ENCODE data around the gene GOLGA3. TPM values are rescaled to one million over a fixed set of nuclear protein-coding genes. Genes with fewer than 3 reads are reported as not detected.
"Not testable (repeated sequence)": the region's sequence is repeated elsewhere in the genome, so short reads cannot be mapped to it uniquely, and the experiment has no call there.

Gene GOLGA3
- polyA plus RNA-seq (2013, experiment 1 of 2) = 6.8 TPM
- polyA plus RNA-seq (2013, experiment 2 of 2) = 7.2 TPM

- Histone ChIP-seq H4K8ac (ENCODE audit: low read depth, low read length) (peak within 1 kb of the TSS; percentile 33), H2AFZ (ENCODE audit: low read length) (peak within 1 kb of the TSS; percentile 97), H3K27me3 (ENCODE audit: control insufficient read depth in 3 of 3, insufficient read depth in 3 of 3, low read depth in 1 of 3, low read length in 3 of 3) (no peaks in the 10 kb centered on the region), H2BK120ac (ENCODE audit: low read depth, low read length) (no peak within 1 kb of the TSS), H2BK12ac (ENCODE audit: low read length) (no peak within 1 kb of the TSS), H3K14ac (ENCODE audit: low read length) (peak within 1 kb of the TSS; percentile 92), H3K4ac (ENCODE audit: low read length) (no peak within 1 kb of the TSS), H3K23ac (ENCODE audit: low read depth, low read length, poor library complexity) (peak within 1 kb of the TSS; percentile 86), H2BK5ac (ENCODE audit: low read length) (peak within 1 kb of the TSS; percentile 31), H2AK5ac (ENCODE audit: low read depth, low read length) (peak within 1 kb of the TSS; percentile 92), H3K4me2 (ENCODE audit: insufficient read depth, low read length, poor library complexity, severe bottlenecking) (peak within 1 kb of the TSS; percentile 90), H3K9ac (ENCODE audit: low read depth, low read length, poor library complexity) (peak within 1 kb of the TSS; percentile 98), H3K79me1 (ENCODE audit: low read depth, low read length) (peaks cover 14% of the 10 kb centered on the region), H3K4me1 (ENCODE audit: control insufficient read depth in 2 of 2, insufficient read depth in 1 of 2, low read depth in 1 of 2, low read length in 2 of 2) (peaks cover 2 to 4% of the 10 kb centered on the region in 2 donors), H3K27ac (replicated peaks; ENCODE audit: low read length) (peak within 1 kb of the TSS; percentile 78), H4K91ac (ENCODE audit: low read depth, low read length, poor library complexity) (peak within 1 kb of the TSS; percentile 43), H2BK15ac (ENCODE audit: low read length) (no peak within 1 kb of the TSS), H3K18ac (ENCODE audit: low read length) (peak within 1 kb of the TSS; percentile 93), H3K9me3 (replicated peaks in 1 of 2; ENCODE audit: control insufficient read depth in 2 of 2, insufficient read depth in 1 of 2, low read depth in 1 of 2, low read length in 2 of 2) (peaks cover 0 to 9% of the 10 kb centered on the region in 2 donors), H3K36me3 (replicated peaks in 1 of 2; ENCODE audit: control insufficient read depth in 2 of 2, insufficient read depth in 2 of 2, low read length in 2 of 2) (peaks cover 18 to 36% of the 10 kb centered on the region in 2 donors), H3K4me3 (ENCODE audit: low read length in 2 of 2) (peak within 1 kb of the TSS; percentile 91 to 100)
- no CpG with 5 or more reads among the region's 78 CpGs for WGBS, 2 donors (ENCODE audit: extremely low coverage in 2 of 2, insufficient read length in 2 of 2, insufficient replicate concordance in 1 of 2)
- peak; percentile 92 for DNase-seq (ENCODE audit: low spot score)
These were observed at the start of gene GOLGA3 for GRCh38 chr12:132828706-132829534. GOLGA3 (minus strand) TSS chr12:132828869; CDS start chr12:132822128, 6,741 bp downstream.

GRCh38 chr12:132874620-132875019 lies 46.0 kb upstream of the GOLGA3 start:
- not testable (repeated sequence) for H3K14ac ChIP-seq (ENCODE audit: low read length); H3K27ac ChIP-seq (replicated peaks; ENCODE audit: low read length); DNase-seq (ENCODE audit: low spot score); H3K4me1 ChIP-seq (ENCODE audit: control insufficient read depth in 2 of 2, insufficient read depth in 1 of 2, low read depth in 1 of 2, low read length in 2 of 2); H3K23ac ChIP-seq (ENCODE audit: low read depth, low read length, poor library complexity); H3K18ac ChIP-seq (ENCODE audit: low read length); H4K91ac ChIP-seq (ENCODE audit: low read depth, low read length, poor library complexity); H2BK15ac ChIP-seq (ENCODE audit: low read length); H3K27me3 ChIP-seq (ENCODE audit: control insufficient read depth in 3 of 3, insufficient read depth in 3 of 3, low read depth in 1 of 3, low read length in 3 of 3); H2AK5ac ChIP-seq (ENCODE audit: low read depth, low read length); H2BK120ac ChIP-seq (ENCODE audit: low read depth, low read length); H2BK5ac ChIP-seq (ENCODE audit: low read length); H4K8ac ChIP-seq (ENCODE audit: low read depth, low read length); H3K4ac ChIP-seq (ENCODE audit: low read length); H3K9ac ChIP-seq (ENCODE audit: low read depth, low read length, poor library complexity); H3K4me2 ChIP-seq (ENCODE audit: insufficient read depth, low read length, poor library complexity, severe bottlenecking); H3K9me3 ChIP-seq (replicated peaks in 1 of 2; ENCODE audit: control insufficient read depth in 2 of 2, insufficient read depth in 1 of 2, low read depth in 1 of 2, low read length in 2 of 2); H3K79me1 ChIP-seq (ENCODE audit: low read depth, low read length); H2AFZ ChIP-seq (ENCODE audit: low read length); H2BK12ac ChIP-seq (ENCODE audit: low read length); H3K4me3 ChIP-seq (ENCODE audit: low read length in 2 of 2)
- H3K36me3 ChIP-seq (replicated peaks in 1 of 2; ENCODE audit: control insufficient read depth in 2 of 2, insufficient read depth in 2 of 2, low read length in 2 of 2) = peaks cover 16 to 69% of the 10 kb centered on the region in 2 donors
- WGBS, 2 donors (ENCODE audit: extremely low coverage in 2 of 2, insufficient read length in 2 of 2, insufficient replicate concordance in 1 of 2) = no CpG with 5 or more reads among the region's 21 CpGs

GRCh38 chr12:132874175-132874574 lies 45.5 kb upstream of the GOLGA3 start:
- H4K8ac ChIP-seq (ENCODE audit: low read depth, low read length) = no peak overlapping the region
- peak overlapping the region in 1 of 2 donors; percentile 44 for H3K4me3 ChIP-seq (ENCODE audit: low read length in 2 of 2)
- no peak overlapping the region for H4K91ac ChIP-seq (ENCODE audit: low read depth, low read length, poor library complexity)
- H3K4ac ChIP-seq (ENCODE audit: low read length) = no peak overlapping the region
- DNase-seq (ENCODE audit: low spot score) = no peak
- no CpG with 5 or more reads among the region's 11 CpGs for WGBS, 2 donors (ENCODE audit: extremely low coverage in 2 of 2, insufficient read length in 2 of 2, insufficient replicate concordance in 1 of 2)
- H3K27ac ChIP-seq (replicated peaks; ENCODE audit: low read length) = no peak overlapping the region
- no peak overlapping the region for H2AK5ac ChIP-seq (ENCODE audit: low read depth, low read length)
- H3K23ac ChIP-seq (ENCODE audit: low read depth, low read length, poor library complexity) = no peak overlapping the region
- H2BK15ac ChIP-seq (ENCODE audit: low read length) = no peak overlapping the region
- H3K14ac ChIP-seq (ENCODE audit: low read length) = peak overlapping the region; percentile 21
- H3K4me2 ChIP-seq (ENCODE audit: insufficient read depth, low read length, poor library complexity, severe bottlenecking) = no peak overlapping the region
- H3K18ac ChIP-seq (ENCODE audit: low read length) = no peak overlapping the region
- H2BK12ac ChIP-seq (ENCODE audit: low read length) = no peak overlapping the region
- peaks cover 5% of the 10 kb centered on the region for H3K79me1 ChIP-seq (ENCODE audit: low read depth, low read length)
- H3K27me3 ChIP-seq (ENCODE audit: control insufficient read depth in 3 of 3, insufficient read depth in 3 of 3, low read depth in 1 of 3, low read length in 3 of 3) = no peaks in the 10 kb centered on the region
- H3K9ac ChIP-seq (ENCODE audit: low read depth, low read length, poor library complexity) = no peak overlapping the region
- peaks cover 21 to 72% of the 10 kb centered on the region in 2 donors for H3K36me3 ChIP-seq (replicated peaks in 1 of 2; ENCODE audit: control insufficient read depth in 2 of 2, insufficient read depth in 2 of 2, low read length in 2 of 2)
- H2BK120ac ChIP-seq (ENCODE audit: low read depth, low read length) = no peak overlapping the region
- H3K4me1 ChIP-seq (ENCODE audit: control insufficient read depth in 2 of 2, insufficient read depth in 1 of 2, low read depth in 1 of 2, low read length in 2 of 2) = no peaks in the 10 kb centered on the region
- no peaks in the 10 kb centered on the region for H3K9me3 ChIP-seq (replicated peaks in 1 of 2; ENCODE audit: control insufficient read depth in 2 of 2, insufficient read depth in 1 of 2, low read depth in 1 of 2, low read length in 2 of 2)
- no peak overlapping the region for H2AFZ ChIP-seq (ENCODE audit: low read length)
- no peak overlapping the region for H2BK5ac ChIP-seq (ENCODE audit: low read length)

GRCh38 chr12:132873724-132874123 lies 45.1 kb upstream of the GOLGA3 start:
- Histone ChIP-seq H3K4me2 (ENCODE audit: insufficient read depth, low read length, poor library complexity, severe bottlenecking) (no peak overlapping the region), H3K9me3 (replicated peaks in 1 of 2; ENCODE audit: control insufficient read depth in 2 of 2, insufficient read depth in 1 of 2, low read depth in 1 of 2, low read length in 2 of 2) (no peaks in the 10 kb centered on the region), H3K4ac (ENCODE audit: low read length) (no peak overlapping the region), H3K4me3 (ENCODE audit: low read length in 2 of 2) (no peak overlapping the region), H2BK5ac (ENCODE audit: low read length) (no peak overlapping the region), H3K23ac (ENCODE audit: low read depth, low read length, poor library complexity) (no peak overlapping the region), H3K14ac (ENCODE audit: low read length) (no peak overlapping the region), H3K18ac (ENCODE audit: low read length) (no peak overlapping the region), H3K27ac (replicated peaks; ENCODE audit: low read length) (no peak overlapping the region), H3K4me1 (ENCODE audit: control insufficient read depth in 2 of 2, insufficient read depth in 1 of 2, low read depth in 1 of 2, low read length in 2 of 2) (no peaks in the 10 kb centered on the region), H3K79me1 (ENCODE audit: low read depth, low read length) (peaks cover 5% of the 10 kb centered on the region), H2BK120ac (ENCODE audit: low read depth, low read length) (no peak overlapping the region), H2BK15ac (ENCODE audit: low read length) (no peak overlapping the region), H4K91ac (ENCODE audit: low read depth, low read length, poor library complexity) (no peak overlapping the region), H4K8ac (ENCODE audit: low read depth, low read length) (no peak overlapping the region), H3K27me3 (ENCODE audit: control insufficient read depth in 3 of 3, insufficient read depth in 3 of 3, low read depth in 1 of 3, low read length in 3 of 3) (no peaks in the 10 kb centered on the region), H2BK12ac (ENCODE audit: low read length) (no peak overlapping the region), H3K9ac (ENCODE audit: low read depth, low read length, poor library complexity) (no peak overlapping the region), H2AK5ac (ENCODE audit: low read depth, low read length) (no peak overlapping the region), H3K36me3 (replicated peaks in 1 of 2; ENCODE audit: control insufficient read depth in 2 of 2, insufficient read depth in 2 of 2, low read length in 2 of 2) (peaks cover 21 to 73% of the 10 kb centered on the region in 2 donors), H2AFZ (ENCODE audit: low read length) (no peak overlapping the region)
- DNase-seq (ENCODE audit: low spot score) = no peak
- no CpG with 5 or more reads among the region's 10 CpGs for WGBS, 2 donors (ENCODE audit: extremely low coverage in 2 of 2, insufficient read length in 2 of 2, insufficient replicate concordance in 1 of 2)

Data from neuronal stem cell (in vitro differentiated cells).